Activated naive CD8-positive, alpha-beta T cell (primary cell): ENCODE results near the gene SMARCC1.

Experiments used
- H3K27ac Mint-ChIP-seq: one replicate; pipeline ENCODE4 v1.8.0; 2021; ENCODE audit warnings: mixed read lengths
- H3K27me3 Mint-ChIP-seq: one replicate; pipeline ENCODE4 v1.8.0; 2021; ENCODE audit warnings: mixed read lengths
- H3K36me3 Mint-ChIP-seq: one replicate; pipeline ENCODE4 v1.8.0; 2021; ENCODE audit warnings: mixed read lengths
- H3K4me1 Mint-ChIP-seq: one replicate; pipeline ENCODE4 v1.8.0; 2021; ENCODE audit warnings: low read depth, mixed read lengths
- H3K4me3 Mint-ChIP-seq: one replicate; pipeline ENCODE4 v1.8.0; 2021; ENCODE audit warnings: mild to moderate bottlenecking, mixed read lengths
- H3K9me3 Mint-ChIP-seq: one replicate; pipeline ENCODE4 v1.8.0; 2021; ENCODE audit warnings: low read depth, mixed read lengths

The SMARCC1 gene

DNA sequence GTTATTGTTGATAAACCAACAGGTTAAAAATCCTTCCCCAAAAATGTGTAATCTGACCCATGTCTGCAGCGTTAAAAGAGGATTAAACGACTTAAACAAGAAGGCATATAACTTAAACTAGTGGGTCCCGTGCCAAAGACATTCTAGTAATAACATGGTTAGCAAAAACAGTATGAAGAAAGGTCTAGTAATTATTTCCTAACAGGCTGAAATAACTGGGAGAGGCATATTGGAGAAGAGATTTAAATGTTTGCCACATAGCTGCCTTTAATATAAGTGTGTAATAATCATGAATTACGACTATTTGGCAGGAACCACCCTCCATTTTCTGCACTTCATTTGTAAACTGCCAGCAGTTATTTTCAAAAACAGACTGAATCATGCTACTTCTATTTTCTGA, 135.3 kb downstream of the SMARCC1 start:
- H3K27ac Mint-ChIP-seq, result no peak overlapping the region
- peaks cover 3% of the 10 kb centered on the region for H3K36me3 Mint-ChIP-seq
- H3K4me3 Mint-ChIP-seq, result no peak overlapping the region
- H3K4me1 Mint-ChIP-seq, result no peaks in the 10 kb centered on the region
- H3K9me3 Mint-ChIP-seq, result no peaks in the 10 kb centered on the region
- H3K27me3 Mint-ChIP-seq, result no peaks in the 10 kb centered on the region

- Mint-ChIP-seq H3K4me3 (no peak overlapping the region), H3K27ac (no peak overlapping the region), H3K36me3 (peaks cover 3% of the 10 kb centered on the region)
Measured at GRCh38 chr3:47645551-47645950, 136.1 kb downstream of the SMARCC1 start.

DNA sequence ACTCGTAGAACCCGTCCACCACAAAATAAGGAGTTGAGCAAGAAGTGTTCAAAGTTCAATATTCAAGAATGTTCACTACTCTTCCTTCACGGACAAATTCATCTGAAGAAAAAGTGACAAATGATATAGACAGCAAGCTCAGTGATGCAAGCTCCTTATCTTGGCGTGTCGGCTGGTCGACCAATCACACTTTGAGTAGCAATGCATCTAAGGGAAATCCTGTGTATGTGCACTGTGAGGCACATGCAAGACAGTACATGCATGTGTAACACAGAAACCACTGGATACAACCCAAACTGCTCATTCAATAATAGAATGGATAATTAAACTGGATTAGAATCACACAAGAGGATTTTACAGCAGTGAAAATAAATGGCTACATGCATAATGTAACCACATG, 138.6 kb downstream of the SMARCC1 start:
- Mint-ChIP-seq H3K36me3 (peaks cover 3% of the 10 kb centered on the region), H3K27me3 (no peaks in the 10 kb centered on the region), H3K9me3 (no peaks in the 10 kb centered on the region), H3K27ac (no peak overlapping the region), H3K4me1 (no peaks in the 10 kb centered on the region), H3K4me3 (no peak overlapping the region)

More at GRCh38 chr3:47645551-47645950, 136.1 kb downstream of the SMARCC1 start:
- no peaks in the 10 kb centered on the region for H3K9me3 Mint-ChIP-seq
- H3K27me3 Mint-ChIP-seq, result no peaks in the 10 kb centered on the region
- H3K4me1 Mint-ChIP-seq, result no peaks in the 10 kb centered on the region

DNA sequence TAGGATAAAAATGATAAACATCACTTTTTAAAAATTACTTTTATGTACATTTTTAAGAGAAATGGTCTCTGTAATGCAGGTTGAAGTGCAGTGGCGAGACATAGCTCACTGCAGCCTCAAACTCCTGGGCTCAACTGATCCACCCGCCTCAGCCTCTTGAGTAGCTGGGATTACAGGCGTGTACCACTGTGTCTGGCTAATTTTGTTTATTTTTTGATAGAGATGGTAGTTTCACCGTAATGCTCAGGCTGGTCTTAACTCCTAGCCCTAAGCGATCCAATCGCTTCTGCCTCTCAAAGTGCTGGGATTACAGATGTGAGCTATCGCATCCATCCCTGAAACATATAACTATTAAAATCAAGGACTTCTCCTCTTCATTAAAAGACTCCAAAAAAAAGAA, 140.0 kb downstream of the SMARCC1 start:
- H3K4me1 Mint-ChIP-seq, result no peaks in the 10 kb centered on the region
- H3K9me3 Mint-ChIP-seq, result no peaks in the 10 kb centered on the region
- H3K27ac Mint-ChIP-seq, result no peak overlapping the region
- peaks cover 3% of the 10 kb centered on the region for H3K36me3 Mint-ChIP-seq
- no peak overlapping the region for H3K4me3 Mint-ChIP-seq
- no peaks in the 10 kb centered on the region for H3K27me3 Mint-ChIP-seq

GRCh38 chr3:47636921-47637320, 144.8 kb downstream of the SMARCC1 start:
- Mint-ChIP-seq H3K36me3 (peaks cover 11% of the 10 kb centered on the region), H3K27me3 (no peaks in the 10 kb centered on the region), H3K27ac (no peak overlapping the region), H3K9me3 (no peaks in the 10 kb centered on the region), H3K4me3 (no peak overlapping the region), H3K4me1 (peaks cover 3% of the 10 kb centered on the region)

DNA sequence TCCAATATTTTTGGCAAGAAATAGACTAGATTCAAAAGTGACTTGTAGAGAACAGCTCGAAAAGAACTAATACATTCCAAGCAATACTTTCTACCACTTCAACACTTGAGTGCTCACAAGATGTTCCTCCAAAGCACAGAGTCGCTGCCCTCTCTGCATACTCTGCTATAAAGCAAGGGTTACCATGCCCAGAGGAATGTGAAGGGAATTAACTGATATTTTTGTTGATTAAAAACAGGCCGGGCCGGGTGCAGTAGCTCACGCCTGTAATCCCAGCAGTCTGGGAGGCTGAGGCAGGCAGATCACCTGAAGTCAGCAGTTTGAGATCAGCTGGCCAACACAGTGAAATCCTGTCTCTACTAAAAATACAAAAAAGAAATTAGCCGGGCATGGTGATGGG, 145.5 kb downstream of the SMARCC1 start:
- no peaks in the 10 kb centered on the region for H3K27me3 Mint-ChIP-seq
- H3K27ac Mint-ChIP-seq, result no peak overlapping the region
- no peaks in the 10 kb centered on the region for H3K9me3 Mint-ChIP-seq
- H3K4me1 Mint-ChIP-seq, result peaks cover 3% of the 10 kb centered on the region
- peaks cover 14% of the 10 kb centered on the region for H3K36me3 Mint-ChIP-seq
- no peak overlapping the region for H3K4me3 Mint-ChIP-seq

GRCh38 chr3:47635536-47635935, 146.2 kb downstream of the SMARCC1 start:
- Mint-ChIP-seq H3K27ac (peak overlapping the region; percentile 1), H3K4me3 (no peak overlapping the region)

DNA sequence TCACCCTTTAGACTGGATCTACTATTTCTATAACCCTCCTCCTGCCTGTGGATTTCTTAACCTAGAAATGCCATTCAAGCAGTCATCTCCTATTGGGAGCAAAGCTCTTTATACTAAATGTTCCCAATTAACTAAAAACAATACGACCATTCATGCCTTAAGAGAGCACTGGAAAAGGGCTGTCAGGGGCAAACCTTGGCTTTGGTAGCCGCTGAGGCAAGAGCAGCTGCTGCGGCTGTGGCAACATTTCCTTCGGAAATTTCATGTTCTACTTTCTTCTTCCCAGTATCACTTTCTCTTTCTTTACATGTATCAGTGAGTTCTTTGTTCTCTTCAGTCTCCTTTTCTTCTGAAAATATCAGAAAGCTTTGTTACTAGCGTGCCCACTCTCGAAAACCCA, 146.7 kb downstream of the SMARCC1 start:
- H3K4me3 Mint-ChIP-seq, result no peak overlapping the region
- H3K27me3 Mint-ChIP-seq, result no peaks in the 10 kb centered on the region
- peak overlapping the region; percentile 1 for H3K27ac Mint-ChIP-seq

More at GRCh38 chr3:47635536-47635935, 146.2 kb downstream of the SMARCC1 start:
- Mint-ChIP-seq H3K9me3 (no peaks in the 10 kb centered on the region), H3K36me3 (peaks cover 14% of the 10 kb centered on the region), H3K27me3 (no peaks in the 10 kb centered on the region), H3K4me1 (peaks cover 3% of the 10 kb centered on the region)

DNA sequence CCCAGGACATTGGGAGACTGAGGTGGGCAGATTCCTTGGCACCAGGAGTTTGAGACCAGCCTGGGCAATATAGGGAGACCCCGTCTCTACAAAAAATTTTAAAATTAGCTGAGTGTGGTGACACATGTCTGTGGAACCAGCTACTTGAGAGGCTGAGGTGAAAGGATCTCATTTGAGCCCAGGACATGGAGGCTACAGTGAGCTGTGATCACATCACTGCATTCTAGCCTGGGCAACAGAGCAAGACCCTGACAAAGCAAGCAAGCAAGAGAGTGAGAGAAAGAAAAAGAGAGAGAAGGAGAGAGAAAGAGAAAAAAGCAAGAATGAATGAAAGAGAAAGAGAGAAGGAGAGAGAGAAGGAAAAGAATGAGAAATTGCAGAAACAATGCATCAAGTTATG, 150.9 kb downstream of the SMARCC1 start:
- Mint-ChIP-seq H3K36me3 (peaks cover 12% of the 10 kb centered on the region), H3K4me3 (no peak overlapping the region), H3K27ac (peak overlapping the region; percentile 67), H3K27me3 (no peaks in the 10 kb centered on the region), H3K9me3 (no peaks in the 10 kb centered on the region), H3K4me1 (peaks cover 3% of the 10 kb centered on the region)

More for the DNA sequence above, 146.7 kb downstream of the SMARCC1 start:
- H3K9me3 Mint-ChIP-seq, result no peaks in the 10 kb centered on the region
- H3K36me3 Mint-ChIP-seq, result peaks cover 14% of the 10 kb centered on the region
- peaks cover 3% of the 10 kb centered on the region for H3K4me1 Mint-ChIP-seq

DNA sequence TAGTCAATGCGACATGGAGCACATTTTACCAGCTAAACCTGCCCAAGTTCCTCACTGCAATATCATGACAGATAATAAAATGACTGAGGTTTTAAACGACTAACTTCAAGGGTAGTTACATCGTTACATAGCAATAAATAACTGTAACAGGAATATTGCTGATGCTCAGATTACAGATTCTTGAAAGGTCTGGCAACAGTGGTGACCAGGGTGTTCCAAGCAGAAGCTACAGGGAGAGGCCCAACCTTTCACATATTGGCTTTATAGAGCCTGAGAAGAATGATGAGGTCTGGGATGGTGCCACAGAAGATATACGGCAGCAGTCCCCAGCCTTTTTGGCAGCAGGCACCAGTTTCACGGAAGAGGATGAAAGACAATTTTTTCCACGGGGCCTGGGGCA, 151.9 kb downstream of the SMARCC1 start:
- H3K4me1 Mint-ChIP-seq, result no peaks in the 10 kb centered on the region
- H3K9me3 Mint-ChIP-seq, result no peaks in the 10 kb centered on the region
- H3K27me3 Mint-ChIP-seq, result no peaks in the 10 kb centered on the region
- peaks cover 9% of the 10 kb centered on the region for H3K36me3 Mint-ChIP-seq
- no peak overlapping the region for H3K4me3 Mint-ChIP-seq
- H3K27ac Mint-ChIP-seq, result no peak overlapping the region

- Mint-ChIP-seq H3K4me1 (no peaks in the 10 kb centered on the region), H3K27ac (no peak overlapping the region), H3K4me3 (no peak overlapping the region), H3K9me3 (no peaks in the 10 kb centered on the region), H3K27me3 (no peaks in the 10 kb centered on the region), H3K36me3 (peaks cover 9% of the 10 kb centered on the region)
Measured at GRCh38 chr3:47628426-47628825, 153.3 kb downstream of the SMARCC1 start.

- Mint-ChIP-seq H3K9me3 (no peaks in the 10 kb centered on the region), H3K4me1 (no peaks in the 10 kb centered on the region), H3K27me3 (no peaks in the 10 kb centered on the region), H3K4me3 (no peak overlapping the region), H3K27ac (peak overlapping the region; percentile 22), H3K36me3 (peaks cover 5% of the 10 kb centered on the region)
Measured at GRCh38 chr3:47622671-47623461, 158.8 kb downstream of the SMARCC1 start.

GRCh38 chr3:47617086-47618010, 164.3 kb downstream of the SMARCC1 start:
- H3K36me3 Mint-ChIP-seq, result peaks cover 8% of the 10 kb centered on the region

GRCh38 chr3:47614788-47615187, 166.9 kb downstream of the SMARCC1 start:
- Mint-ChIP-seq H3K36me3 (peaks cover 11% of the 10 kb centered on the region), H3K4me3 (no peak overlapping the region), H3K4me1 (no peaks in the 10 kb centered on the region), H3K9me3 (no peaks in the 10 kb centered on the region), H3K27ac (no peak overlapping the region), H3K27me3 (no peaks in the 10 kb centered on the region)

More at GRCh38 chr3:47617086-47618010, 164.3 kb downstream of the SMARCC1 start:
- no peak overlapping the region for H3K4me3 Mint-ChIP-seq
- peak overlapping the region; percentile 6 for H3K27ac Mint-ChIP-seq
- no peaks in the 10 kb centered on the region for H3K4me1 Mint-ChIP-seq
- no peaks in the 10 kb centered on the region for H3K27me3 Mint-ChIP-seq
- H3K9me3 Mint-ChIP-seq, result no peaks in the 10 kb centered on the region

- Mint-ChIP-seq H3K4me3 (no peak overlapping the region), H3K27me3 (no peaks in the 10 kb centered on the region), H3K4me1 (no peaks in the 10 kb centered on the region), H3K9me3 (no peaks in the 10 kb centered on the region), H3K36me3 (peaks cover 14% of the 10 kb centered on the region), H3K27ac (no peak overlapping the region)
Measured at GRCh38 chr3:47613722-47614121, 168.0 kb downstream of the SMARCC1 start.
